B cell (primary cell): ENCODE measurements around the gene RAI14. TPM values are rescaled to one million over a fixed set of nuclear protein-coding genes. Genes with fewer than 3 reads are reported as not detected.

Experiments
- ATAC-seq: fragments of 200-7000 bp; cut with Tn5 transposase; one replicate; pipeline ENCODE4 v1.10.0; 2021; ENCODE audit warnings: low read depth, mild to moderate bottlenecking, moderate number of reproducible peaks, moderate library complexity
- CTCF ChIA-PET: fragments of 350-600 bp; sonication (Branson Sonifier 250); formaldehyde crosslinking; loops from one replicate; lab custom pipeline; 2021; ENCODE audit warnings: antibody characterized with exemption, inconsistent platforms; lab: Charles Lee
- POLR2A ChIA-PET: fragments of 350-600 bp; sonication (Branson Sonifier 250); formaldehyde crosslinking; loops from one replicate; lab custom pipeline; 2021; ENCODE audit warnings: antibody characterized with exemption; lab: Charles Lee
- DNase-seq: peaks from one replicate; pipeline ENCODE4 v3.0.0; 2013
- H2AFZ ChIP-seq: 2 replicates; pipeline ENCODE4 v1.6.1; 2012; ENCODE audit warnings: mild to moderate bottlenecking, low read depth, low read length; ENCODE audit not compliant: insufficient read depth, poor library complexity, severe bottlenecking
- H3K27ac ChIP-seq, 2 donors: 1 replicate in 1 of 2; 2 replicates in 1 of 2; pipeline ENCODE4 v1.5.1; 2012 to 2013; ENCODE audit warnings: low read length in 2 of 2, mild to moderate bottlenecking in 2 of 2, moderate library complexity in 1 of 2
- H3K27me3 ChIP-seq, 4 experiments: fragments of 200-600 bp in 1 of 4; sonication (generic) in 1 of 4; replicated peaks in 1 of 4; 1 replicate in 2 of 4; 2 replicates in 2 of 4; pipeline versions ENCODE4 v1.6.1 to v1.7.0; 2013 to 2016; ENCODE audit warnings: low read length in 3 of 4, mild to moderate bottlenecking in 2 of 4, mixed read lengths in 1 of 4, moderate library complexity in 1 of 4; ENCODE audit not compliant: insufficient read depth in 4 of 4, control insufficient read depth in 3 of 4; ENCODE audit errors: control extremely low read depth in 1 of 4
- H3K36me3 ChIP-seq, 2 experiments: replicated peaks in 1 of 2; 1 replicate in 1 of 2; 2 replicates in 1 of 2; pipeline versions ENCODE4 v1.6.1 to v1.7.1; 2013; ENCODE audit warnings: low read length in 1 of 2; ENCODE audit not compliant: insufficient read depth in 2 of 2, control insufficient read depth in 1 of 2; ENCODE audit errors: control extremely low read depth in 1 of 2, extremely low read depth in 1 of 2
- H3K4me1 ChIP-seq, 2 donors: fragments of 200-600 bp in 1 of 2; sonication (generic) in 1 of 2; 1 replicate in 1 of 2; 2 replicates in 1 of 2; pipeline versions ENCODE4 v1.5.1 to v1.6.1; 2013 to 2017; ENCODE audit warnings: low read length in 2 of 2; ENCODE audit not compliant: control insufficient read depth in 2 of 2, insufficient read depth in 2 of 2
- H3K4me2 ChIP-seq: replicated peaks from 2 replicates; pipeline ENCODE3; 2012; ENCODE audit warnings: mild to moderate bottlenecking, low read depth, low read length; ENCODE audit not compliant: poor library complexity, severe bottlenecking
- H3K4me3 ChIP-seq, 5 experiments: fragments of 200-600 bp in 1 of 5; sonication (generic) in 1 of 5; 1 replicate in 3 of 5; 2 replicates in 2 of 5; pipeline versions ENCODE4 v1.5.1 to v1.7.0; 2011 to 2016; ENCODE audit warnings: low read length in 4 of 5, mild to moderate bottlenecking in 4 of 5, low read depth in 2 of 5, control low read depth in 1 of 5, moderate library complexity in 1 of 5; ENCODE audit not compliant: insufficient read depth in 1 of 5; ENCODE audit errors: control extremely low read depth in 1 of 5, extremely low read depth in 1 of 5
- H3K79me2 ChIP-seq: fragments of 200-600 bp; sonication (generic); one replicate; pipeline ENCODE4 v1.6.0; 2016; ENCODE audit warnings: low read length; ENCODE audit not compliant: control insufficient read depth, insufficient read depth
- H3K9ac ChIP-seq: fragments of 200-600 bp; sonication (generic); 2 replicates; pipeline ENCODE4 v1.6.1; 2017; ENCODE audit warnings: mild to moderate bottlenecking, low read length, moderate library complexity
- H3K9me3 ChIP-seq, 3 donors: one replicate each; pipeline versions ENCODE4 v1.6.1 to v1.7.1; 2013; ENCODE audit warnings: low read length in 2 of 3; ENCODE audit not compliant: control insufficient read depth in 2 of 3, insufficient read depth in 1 of 3; ENCODE audit errors: control extremely low read depth in 1 of 3
- H4K20me1 ChIP-seq: 2 replicates; pipeline ENCODE4 v1.6.0; 2012; ENCODE audit warnings: mild to moderate bottlenecking, low read length; ENCODE audit not compliant: insufficient read depth, control insufficient read depth, poor library complexity, severe bottlenecking
- H3K27ac Mint-ChIP-seq: one replicate; pipeline ENCODE4 v1.8.0; 2021; ENCODE audit warnings: mixed read lengths
- H3K27me3 Mint-ChIP-seq: one replicate; pipeline ENCODE4 v1.8.0; 2021; ENCODE audit warnings: mixed read lengths
- H3K4me1 Mint-ChIP-seq: one replicate; pipeline ENCODE4 v1.8.0; 2021; ENCODE audit warnings: mixed read lengths
- H3K4me3 Mint-ChIP-seq: one replicate; pipeline ENCODE4 v1.8.0; 2021; ENCODE audit warnings: mixed read lengths
- H3K9me3 Mint-ChIP-seq: one replicate; pipeline ENCODE4 v1.8.0; 2022; ENCODE audit warnings: mixed read lengths; ENCODE audit not compliant: insufficient read depth
- CTCF ChIP-seq: fragments of 200-600 bp; IDR thresholded peaks from one replicate; pipeline ENCODE4 v1.8.0; 2022; ENCODE audit warnings: antibody characterized with exemption, mild to moderate bottlenecking
- EZH2 ChIP-seq: IDR thresholded peaks from 2 replicates; pipeline ENCODE4 v1.6.1; 2012; ENCODE audit warnings: borderline replicate concordance, low read depth, mild to moderate bottlenecking, moderate library complexity, low read length; ENCODE audit not compliant: insufficient read depth, poor library complexity, severe bottlenecking
- WGBS: methylation state at CpG from one replicate; pipeline ENCODE4 v1.1.5; 2013; ENCODE audit warnings: missing lambda C conversion rate; ENCODE audit not compliant: insufficient coverage; 5-methylcytosine and 5-hydroxymethylcytosine counted together
- intact Hi-C: fragments of 100-400 bp; cut with micrococcal nuclease; formaldehyde crosslinking; loops from one replicate; pipeline ENCODE4 v1.10.0; 2022
- polyA plus RNA-seq: library from polyadenylated mRNA; depleted of rRNA; stranded (reverse); fragments of >200 nt; gene quantifications from 2 replicates; pipeline ENCODE4 v1.2.3, GENCODE V29; 2012
- total RNA-seq, 2 donors: library from RNA; stranded (reverse); fragments of 120-200 nt in 1 of 2; gene quantifications; 1 replicate in 1 of 2; 2 replicates in 1 of 2; pipeline versions ENCODE4 v1.2.3 to v1.2.4, GENCODE V29; 2013 to 2022

The RAI14 gene
- total and polyA plus RNA-seq, 2 donors (not counting 1 experiment from before 2014, with no cell fraction given): 0.55 to 1.9 TPM

- no peaks in the 10 kb centered on the region for H4K20me1 ChIP-seq
- H3K4me3 ChIP-seq: no peak overlapping the region
- ChIA-PET CTCF (interaction anchor here (0.7 to 1.3 kb wide), 3 partner anchors 53 to 1405 kb away, joined by 3 to 5 read pairs (median 5); no protein-coding TSS in a partner anchor), POLR2A (no interaction called here)
- H3K9me3 ChIP-seq: no peaks in the 10 kb centered on the region
- H3K4me3 Mint-ChIP-seq: no peak overlapping the region
- H3K4me1 Mint-ChIP-seq: no peaks in the 10 kb centered on the region
- H3K27ac ChIP-seq: no peak overlapping the region
- no peak for ATAC-seq
- H3K27ac Mint-ChIP-seq: no peak overlapping the region
- TF ChIP-seq EZH2 (no peak), CTCF (no peak)
- H3K79me2 ChIP-seq: no peaks in the 10 kb centered on the region
- no peaks in the 10 kb centered on the region for H3K9me3 Mint-ChIP-seq
- H3K4me2 ChIP-seq: no peak overlapping the region
- no peak overlapping the region for H3K9ac ChIP-seq
- H3K4me1 ChIP-seq: no peaks in the 10 kb centered on the region
- peaks cover 0 to 3% (median 0%) of the 10 kb centered on the region in 4 experiments for H3K27me3 ChIP-seq
- intact Hi-C loops: no loop called here
- H2AFZ ChIP-seq: no peak overlapping the region
- no peaks in the 10 kb centered on the region for H3K36me3 ChIP-seq
- H3K27me3 Mint-ChIP-seq: peaks cover 7% of the 10 kb centered on the region
- no CpG with 5 or more reads among the region's 4 CpGs for WGBS
- DNase-seq: no peak
Observed at GRCh38 chr5:34844999-34845398, 188.9 kb downstream of the RAI14 start.

- Histone ChIP-seq H3K36me3 (no peaks in the 10 kb centered on the region), H3K79me2 (no peaks in the 10 kb centered on the region), H3K27me3 (no peaks in the 10 kb centered on the region), H4K20me1 (no peaks in the 10 kb centered on the region), H3K27ac (no peak overlapping the region), H2AFZ (no peak overlapping the region), H3K4me2 (no peak overlapping the region), H3K9me3 (no peaks in the 10 kb centered on the region), H3K4me1 (no peaks in the 10 kb centered on the region), H3K4me3 (no peak overlapping the region), H3K9ac (no peak overlapping the region)
- TF ChIP-seq EZH2 (no peak), CTCF (no peak)
- DNase-seq (no peak), ATAC-seq (no peak)
- H3K27me3 Mint-ChIP-seq: peaks cover 7% of the 10 kb centered on the region
- intact Hi-C loops: no loop called here
- ChIA-PET POLR2A (no interaction called here), CTCF (interaction anchor here (0.6 to 0.9 kb wide), 2 partner anchors 52 to 69 kb away, joined by 3 read pairs; no protein-coding TSS in a partner anchor)
- H3K9me3 Mint-ChIP-seq: no peaks in the 10 kb centered on the region
- no peak overlapping the region for H3K4me3 Mint-ChIP-seq
- H3K27ac Mint-ChIP-seq: no peak overlapping the region
- H3K4me1 Mint-ChIP-seq: no peaks in the 10 kb centered on the region
Observed at GRCh38 chr5:34847056-34847455, 190.9 kb downstream of the RAI14 start.
